Inflammatory macrophage treated with lipopolysaccharide for 4 hours (primary cell): Measurements from ENCODE around the gene HOXD10.

Source experiments
- DNase-seq: peaks from one replicate; pipeline ENCODE4 v3.0.0-alpha.2; 2020

The HOXD10 gene

DNA sequence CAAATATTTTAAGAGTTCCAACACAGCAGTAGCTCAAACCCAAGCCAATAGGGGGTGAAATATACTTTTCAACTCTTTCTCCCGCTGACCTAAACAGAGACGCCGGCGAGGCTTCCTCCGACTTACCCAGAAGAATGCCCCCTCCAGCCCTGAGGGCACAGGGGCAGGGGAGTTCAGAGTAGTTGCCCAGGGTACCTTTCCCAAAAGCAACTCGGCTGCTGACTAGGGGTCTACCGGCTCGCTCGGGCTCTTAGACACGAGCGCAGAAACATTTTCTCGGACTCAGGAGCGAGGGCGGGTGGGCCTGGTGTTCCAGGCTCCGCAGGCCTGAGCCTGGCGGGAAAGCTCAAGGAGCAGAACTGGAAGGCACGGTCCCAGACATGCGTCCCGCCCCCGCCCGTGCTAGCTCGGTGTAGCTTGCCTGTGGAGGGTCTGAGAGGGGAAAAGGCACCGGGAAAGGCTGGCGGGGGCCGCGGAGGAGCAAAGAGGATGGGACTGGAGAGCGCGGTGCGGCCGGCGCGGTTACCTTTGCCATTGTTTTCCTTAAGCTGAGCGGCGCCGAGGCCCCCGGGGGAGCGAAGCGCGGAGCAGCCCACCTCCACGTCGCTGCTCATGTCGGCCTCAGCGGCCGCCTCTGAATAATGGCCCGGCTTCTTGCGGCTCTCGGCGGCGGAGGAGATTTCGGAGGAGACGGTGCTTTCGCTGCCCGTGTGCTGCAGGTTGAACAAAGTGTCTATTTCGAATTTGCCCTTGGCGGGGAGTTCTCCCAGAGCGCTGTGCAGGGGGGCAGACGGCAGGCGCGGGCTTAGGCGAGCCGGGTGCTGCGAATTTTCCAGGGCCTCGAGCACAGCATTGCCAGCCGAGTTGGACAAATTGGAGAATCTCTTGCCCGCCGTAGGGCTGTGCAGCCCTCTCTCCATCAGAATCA, 33.5 kb upstream of the HOXD10 start:
- DNase-seq = no peak

- DNase-seq = no peak
Measured at GRCh38 chr2:176083796-176084261, 32.7 kb upstream of the HOXD10 start, which contains the start of gene EVX2. Gene EVX2, minus strand, starts transcription at chr2:176083962. Its CDS starts 186 bp downstream, at chr2:176083776.

- DNase-seq = no peak
Measured at GRCh38 chr2:176084611-176085119, 31.9 kb upstream of the HOXD10 start.

DNA sequence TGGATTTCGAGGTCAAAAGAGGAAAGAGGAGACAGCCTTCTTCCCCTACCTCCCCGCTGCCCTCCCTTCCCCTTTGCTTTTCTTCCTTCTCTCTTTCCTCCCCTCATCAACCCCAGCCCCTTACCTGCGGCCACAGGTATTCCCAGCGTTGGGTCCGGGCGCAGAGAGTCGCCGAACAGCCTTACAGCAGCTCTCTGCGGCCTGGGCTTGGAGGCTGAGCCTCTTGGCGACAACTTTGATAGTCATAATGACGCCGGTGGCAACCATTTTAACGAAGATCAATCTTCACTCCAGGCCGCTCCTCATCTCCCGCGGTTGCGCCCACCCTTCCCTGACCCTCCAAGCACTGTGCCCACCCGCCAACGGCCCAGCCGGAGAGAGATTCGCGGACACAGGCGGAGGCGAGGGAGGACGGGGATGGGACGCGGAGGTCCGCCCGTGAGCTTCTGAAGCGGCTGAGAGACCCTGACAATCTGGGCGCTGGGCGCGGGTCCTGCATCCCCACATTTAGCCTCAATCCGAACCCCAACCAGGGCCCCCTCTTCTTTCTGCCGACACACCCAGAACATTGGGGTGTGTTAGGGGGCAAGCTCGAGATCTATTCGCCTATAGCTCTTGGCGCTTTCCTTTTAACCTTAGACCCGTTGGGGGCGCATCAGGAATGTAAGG, 31.3 kb upstream of the HOXD10 start:
- DNase-seq = no peak

- DNase-seq = no peak
Measured at GRCh38 chr2:176085861-176086771, 30.5 kb upstream of the HOXD10 start.

DNA sequence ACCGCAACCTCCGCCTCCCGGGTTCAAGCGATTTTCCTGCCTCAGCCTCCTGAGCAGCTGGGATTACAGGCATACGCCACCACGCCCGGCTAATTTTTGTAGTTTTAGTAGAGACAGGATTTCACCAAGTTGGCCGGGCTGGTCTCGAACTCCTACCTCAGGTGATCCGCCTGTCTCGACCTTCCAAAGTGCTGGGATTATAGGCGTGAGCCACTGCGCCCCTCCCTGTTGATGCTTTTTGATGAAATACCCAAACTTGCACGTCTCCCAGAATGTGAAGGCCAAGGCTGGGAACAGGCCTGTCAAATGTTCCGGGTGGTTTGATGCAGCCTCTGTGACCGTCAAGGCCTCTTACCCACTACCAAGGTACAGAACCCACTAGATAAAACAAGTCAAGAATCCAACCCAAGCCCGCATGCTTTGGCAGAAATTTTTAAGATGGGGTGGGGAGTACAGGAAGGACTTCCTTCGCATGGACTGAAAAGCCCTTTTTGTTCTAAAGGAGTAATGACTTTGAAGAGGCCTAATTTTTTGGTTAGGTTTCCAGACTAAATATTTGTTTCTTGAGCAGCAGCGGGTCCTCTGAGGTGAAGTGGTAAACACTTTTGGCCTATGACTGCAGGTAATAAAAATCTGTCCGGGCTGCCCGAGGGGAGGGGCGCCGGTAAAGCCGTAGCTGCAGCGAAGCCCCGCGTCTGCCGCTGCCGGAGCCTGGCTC, 29.1 kb upstream of the HOXD10 start:
- no peak for DNase-seq

DNA sequence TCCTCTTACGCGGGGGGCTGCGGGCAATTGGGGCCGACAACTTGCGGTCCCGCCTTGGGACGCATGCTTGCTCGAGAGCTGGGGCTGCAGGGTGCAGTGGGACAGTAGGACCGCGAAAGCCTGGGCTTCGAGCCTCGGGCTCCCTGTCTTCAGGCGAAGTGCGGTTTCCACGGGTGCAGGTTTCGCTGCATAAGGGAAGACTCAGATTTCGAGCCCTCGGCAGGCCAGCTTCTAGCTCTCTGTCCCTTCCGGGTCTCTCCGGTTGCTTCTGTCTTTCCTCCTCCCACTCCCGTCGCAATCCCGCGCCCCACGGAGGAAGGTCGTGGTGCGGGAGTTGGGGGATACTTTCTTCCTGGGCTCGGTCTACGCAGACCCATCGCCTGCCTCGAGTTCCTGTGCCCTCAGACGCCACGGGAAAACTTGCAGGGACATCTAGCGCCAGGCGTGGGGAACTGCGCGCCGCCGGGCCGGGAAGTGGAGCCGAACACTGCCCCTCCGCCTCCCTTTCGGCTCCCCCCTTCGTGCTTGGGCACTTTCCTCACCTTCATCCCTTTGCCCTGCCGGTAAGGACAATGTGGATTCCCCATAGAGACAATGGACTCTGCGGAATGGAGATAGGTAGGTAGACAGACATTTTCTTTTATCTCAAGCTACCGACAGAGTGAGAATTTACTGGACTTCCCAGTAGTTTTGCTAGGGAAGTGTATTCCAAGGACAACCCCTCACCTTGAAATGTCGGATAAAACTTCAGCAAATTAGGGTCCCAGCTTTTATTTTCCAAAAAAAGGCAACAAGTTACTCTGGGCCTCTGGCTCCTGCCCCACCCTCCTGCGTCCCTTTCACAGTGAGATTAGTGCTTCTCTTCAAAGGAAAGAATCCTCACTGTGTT, 28.3 kb upstream of the HOXD10 start:
- DNase-seq = peak; percentile 37

- no peak for DNase-seq
Measured at GRCh38 chr2:176088937-176089842, 27.4 kb upstream of the HOXD10 start.

- no peak for DNase-seq
Measured at GRCh38 chr2:176089843-176090395, 26.7 kb upstream of the HOXD10 start.

DNA sequence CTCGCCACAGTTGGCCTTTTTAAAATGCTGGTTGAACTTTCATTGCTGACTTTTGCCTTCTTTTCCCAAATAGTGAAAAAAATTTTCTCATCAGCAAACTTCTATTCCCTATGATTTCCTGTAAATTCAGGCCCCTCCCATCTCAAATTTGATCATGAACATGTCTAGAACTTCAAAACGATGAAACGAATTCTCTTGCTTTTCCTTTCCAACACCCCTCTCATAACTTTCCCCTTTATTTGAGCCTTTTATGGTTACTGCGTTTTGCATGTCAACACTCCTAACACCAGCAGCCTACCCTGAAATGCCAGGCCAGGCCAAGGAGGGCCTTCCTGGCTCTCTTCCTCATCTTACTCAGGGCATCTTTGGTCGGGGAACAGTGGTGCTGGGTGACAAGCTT, 25.7 kb upstream of the HOXD10 start:
- no peak for DNase-seq

DNA sequence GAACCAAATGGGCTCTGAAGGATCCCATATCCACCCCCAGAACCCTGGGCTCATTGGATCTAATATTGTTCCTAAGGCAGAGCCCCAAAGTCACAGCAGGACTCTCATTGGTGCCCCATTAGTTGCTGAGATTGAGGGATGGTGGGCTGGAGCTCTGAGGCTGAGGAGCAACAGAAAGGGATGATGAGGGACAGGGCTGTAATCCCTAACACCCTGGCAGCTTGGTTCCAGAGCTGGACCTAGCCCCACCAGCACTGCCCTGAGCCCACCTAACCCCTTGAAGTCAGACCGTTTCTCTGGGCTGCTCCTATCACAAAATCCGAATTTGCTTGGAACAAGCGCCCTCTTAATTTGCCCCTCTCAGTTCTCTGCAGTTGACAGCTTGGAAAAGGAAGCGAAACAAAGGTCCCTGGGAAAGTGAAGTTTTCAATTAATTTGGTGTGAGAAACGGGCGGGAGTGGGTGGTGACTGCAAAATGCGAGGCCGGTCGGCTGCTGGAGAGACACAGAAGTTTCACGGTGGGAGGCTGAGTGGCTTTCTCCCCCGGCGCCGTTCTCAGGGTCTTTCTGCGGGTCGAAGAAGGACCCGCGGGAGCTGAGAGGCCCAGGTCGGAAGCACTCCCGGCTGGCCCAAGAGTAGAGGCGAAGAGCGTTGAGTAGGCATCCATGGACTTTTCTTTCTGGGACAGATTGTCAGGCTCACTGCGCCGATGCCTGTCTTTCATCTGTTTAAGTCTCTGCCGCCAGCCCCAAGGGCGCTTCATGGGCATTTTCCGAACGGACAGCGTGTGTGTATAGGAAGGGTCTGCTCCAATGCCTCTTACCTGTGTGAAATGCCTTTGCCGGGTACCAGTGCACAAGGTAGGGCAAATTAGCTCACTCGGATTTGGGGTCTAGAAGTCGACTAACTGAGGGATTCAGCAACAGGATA, 25.0 kb upstream of the HOXD10 start:
- DNase-seq = no peak

DNA sequence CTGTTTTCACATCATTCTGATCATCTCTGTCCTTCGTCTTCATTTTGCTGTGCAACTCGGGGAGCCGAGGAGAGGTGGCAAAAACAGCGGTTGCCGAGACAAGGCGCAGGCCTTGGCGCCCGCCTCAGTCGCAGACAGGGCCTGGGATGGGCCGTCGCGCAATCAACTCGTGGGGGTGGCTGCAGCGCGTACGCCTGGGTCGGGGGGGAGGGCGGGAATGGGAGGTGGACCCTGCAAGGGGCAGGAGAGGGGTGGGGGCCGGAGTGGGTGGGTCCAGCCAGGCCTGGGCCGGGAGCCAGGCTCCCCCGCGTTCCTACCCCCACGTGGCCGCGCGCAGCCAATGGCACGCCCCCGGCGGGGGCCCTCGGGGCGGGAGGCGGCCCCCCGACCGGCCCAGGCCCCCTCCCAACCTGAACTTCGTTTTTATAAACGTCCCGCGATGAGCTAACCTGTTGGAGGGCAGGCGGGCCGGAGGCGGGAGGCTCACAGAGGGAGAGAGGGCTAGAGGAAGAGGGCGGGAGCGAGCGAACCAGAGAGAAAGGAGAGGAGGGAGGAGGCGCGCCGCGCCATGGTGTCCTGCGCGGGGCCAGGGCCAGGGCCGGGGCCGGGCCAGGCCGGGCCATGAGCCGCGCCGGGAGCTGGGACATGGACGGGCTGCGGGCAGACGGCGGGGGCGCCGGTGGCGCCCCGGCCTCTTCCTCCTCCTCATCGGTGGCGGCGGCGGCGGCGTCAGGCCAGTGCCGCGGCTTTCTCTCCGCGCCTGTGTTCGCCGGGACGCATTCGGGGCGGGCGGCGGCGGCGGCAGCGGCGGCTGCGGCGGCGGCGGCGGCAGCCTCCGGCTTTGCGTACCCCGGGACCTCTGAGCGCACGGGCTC, 24.1 kb upstream of the HOXD10 start, which contains the start of gene HOXD13:
TSS of gene HOXD13 (plus strand) at position 452 of the 875 bp plus-strand sequence. CDS start at position 622, 170 bp downstream.
- DNase-seq = no peak

- no peak for DNase-seq
Measured at GRCh38 chr2:176093145-176093897, 23.3 kb upstream of the HOXD10 start.

DNA sequence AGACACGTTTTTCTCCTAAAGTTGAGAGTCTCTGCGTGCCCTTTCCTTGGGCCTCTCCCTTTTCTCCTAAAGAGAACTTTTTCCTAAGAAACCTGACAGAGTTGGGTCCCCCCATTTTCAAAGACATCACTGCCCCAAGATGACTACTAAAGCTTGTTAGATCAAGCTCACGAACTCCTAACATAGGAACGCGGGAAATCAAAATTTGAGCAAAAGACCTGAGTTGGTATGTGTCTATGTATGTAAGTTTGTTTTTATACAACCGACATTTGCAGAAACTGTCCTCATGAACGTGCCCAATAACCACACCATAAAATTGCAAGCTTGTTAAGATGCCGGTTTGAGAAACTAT, 22.7 kb upstream of the HOXD10 start:
- DNase-seq = no peak

DNA sequence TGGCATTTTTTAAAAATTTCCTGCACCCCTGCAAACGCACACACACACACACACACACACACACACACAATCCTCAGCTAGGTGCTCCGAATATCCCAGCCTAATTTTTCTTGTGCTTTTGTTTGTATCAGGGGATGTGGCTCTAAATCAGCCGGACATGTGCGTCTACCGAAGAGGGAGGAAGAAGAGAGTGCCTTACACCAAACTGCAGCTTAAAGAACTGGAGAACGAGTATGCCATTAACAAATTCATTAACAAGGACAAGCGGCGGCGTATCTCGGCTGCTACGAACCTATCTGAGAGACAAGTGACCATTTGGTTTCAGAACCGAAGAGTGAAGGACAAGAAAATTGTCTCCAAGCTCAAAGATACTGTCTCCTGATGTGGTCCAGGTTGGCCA, 22.2 kb upstream of the HOXD10 start:
- DNase-seq = no peak

- DNase-seq = no peak
Measured at GRCh38 chr2:176095421-176095820, 21.2 kb upstream of the HOXD10 start.
